Measurements from ENCODE around the gene ANKRD34C. TPM values are rescaled to one million over a fixed set of nuclear protein-coding genes. Genes with fewer than 3 reads are reported as not detected.

The ANKRD34C gene
- total and polyA plus RNA-seq, 9 of the 15 experiments (the other 6 are each of a cell fraction or from before 2014, with no cell fraction given): 0.01 TPM; not detected in 8

GRCh38 chr15:79310985-79311900, 28.7 kb downstream of the ANKRD34C start, which contains the start of gene TMED3 (continued):
- 0 out of 4 replicates have a peak, but pooled peaks of 1 of the 2 experiments have one; percentile 8 for TF ChIP-seq SRF (CRISPR knock-in tag; IDR thresholded peaks at IDR 0.05)
- no peak for TF ChIP-seq KAT2B (IDR thresholded peaks at IDR 0.05; ENCODE audit: low read depth, low read length)
- no peak for TF ChIP-seq ZNF3 (CRISPR knock-in tag; IDR thresholded peaks at IDR 0.05)
- TF ChIP-seq CBX3 (IDR thresholded peaks at IDR 0.05; ENCODE audit: borderline replicate concordance in 1 of 2, low read length in 2 of 2): no peak
- TF ChIP-seq AFF1 (IDR thresholded peaks at IDR 0.05; ENCODE audit: low read depth in 1 of 2, partially characterized antibody in 2 of 2): no peak
- TF ChIP-seq NR0B1 (IDR thresholded peaks at IDR 0.05; ENCODE audit: partially characterized antibody): no peak
- 0 out of 2 replicates have a peak, but pooled peaks have one; percentile 25 for TF ChIP-seq SMARCE1 (IDR thresholded peaks at IDR 0.05)
- TF ChIP-seq TAL1 (IDR thresholded peaks at IDR 0.05): no peak
- TF ChIP-seq ZNF23 (CRISPR knock-in tag; IDR thresholded peaks at IDR 0.05): no peak
- TF ChIP-seq NFRKB (IDR thresholded peaks at IDR 0.05; ENCODE audit: low read depth): 0 out of 2 replicates have a peak, but pooled peaks have one; percentile 26
- no peak for TF ChIP-seq ZNF785 (CRISPR knock-in tag; IDR thresholded peaks at IDR 0.05)
- TF ChIP-seq TCF7 (IDR thresholded peaks at IDR 0.05; ENCODE audit: borderline replicate concordance): no peak
- no peak for TF ChIP-seq FOXJ3 (CRISPR knock-in tag; IDR thresholded peaks at IDR 0.05)
- no peak; a peak in 1 of 4 replicates for TF ChIP-seq HDAC1 (IDR thresholded peaks at IDR 0.05)
- TF ChIP-seq XRCC4 (IDR thresholded peaks at IDR 0.05; ENCODE audit: extremely low read depth, insufficient read depth, insufficient read length): no peak
- peak; percentile 9; the same call in 1 of the 2 replicates for TF ChIP-seq RNF2 (IDR thresholded peaks at IDR 0.05)
- TF ChIP-seq ZNF280B (CRISPR knock-in tag; IDR thresholded peaks at IDR 0.05): no peak
- no peak for TF ChIP-seq BDP1 (IDR thresholded peaks at IDR 0.05; ENCODE audit: insufficient read depth, insufficient read length)

Data from K562 (cell line).